Upper lobe of left lung (tissue), 4 donors: ENCODE measurements around the gene PIWIL4.

Source experiments
- CTCF ChIP-seq, 6 experiments: fragments of 450-650 bp in 4 of 6; fragments of 200-600 bp in 2 of 6; sonication (generic) in 2 of 6; IDR thresholded peaks; one replicate each; pipeline ENCODE4 v1.5.1; 2016 to 2019; ENCODE audit warnings: antibody characterized with exemption in 6 of 6
- EP300 ChIP-seq, 4 donors: sonication (generic); formaldehyde crosslinking; IDR thresholded peaks; one replicate each; pipeline ENCODE4 v1.5.1; 2017; ENCODE audit warnings: antibody characterized with exemption in 4 of 4, control low read depth in 2 of 4
- POLR2A ChIP-seq, 4 donors: fragments of 450-650 bp; IDR thresholded peaks; one replicate each; pipeline ENCODE4 v1.5.1; 2016 to 2017; ENCODE audit warnings: antibody characterized with exemption in 4 of 4, mild to moderate bottlenecking in 2 of 4

DNA sequence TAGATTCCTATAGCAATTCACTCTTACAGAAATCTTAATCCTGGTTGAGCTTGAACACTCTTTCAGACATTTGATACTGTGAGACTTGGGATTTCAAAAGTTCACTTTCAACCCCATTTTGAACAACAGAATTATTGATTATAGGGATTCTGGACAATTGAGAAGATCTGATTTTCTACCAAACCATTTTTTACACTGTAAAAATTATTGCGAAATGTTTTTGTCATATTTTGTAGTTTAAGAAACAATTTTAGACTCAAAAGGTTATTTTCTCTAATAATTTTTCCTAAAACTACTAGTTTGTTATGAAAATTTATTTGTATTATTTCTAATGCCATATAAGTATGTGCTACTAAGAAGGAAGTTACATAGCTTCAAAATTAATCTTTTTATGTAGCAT is 36.4 kb downstream of the PIWIL4 start:
- TF ChIP-seq CTCF (IDR thresholded peaks at IDR 0.05): no peak
- no peak for TF ChIP-seq POLR2A (IDR thresholded peaks at IDR 0.05)
- TF ChIP-seq EP300 (IDR thresholded peaks at IDR 0.05): no peak
